Stimulated activated naive CD8-positive, alpha-beta T cell treated with anti-CD3 and anti-CD28 coated beads, Interleukin-15, Interleukin-2, amounts not matched to agents 100 ng/mL and 50 ng/mL, for 24 hours (primary cell): ENCODE results near the gene MAGEH1.

Experiments used
- H3K27ac Mint-ChIP-seq: one replicate; pipeline ENCODE4 v1.8.0; 2021; ENCODE audit warnings: mild to moderate bottlenecking, mixed read lengths
- H3K27me3 Mint-ChIP-seq: one replicate; pipeline ENCODE4 v1.8.0; 2021; ENCODE audit warnings: mixed read lengths
- H3K36me3 Mint-ChIP-seq: one replicate; pipeline ENCODE4 v1.8.0; 2021; ENCODE audit warnings: low read depth, mixed read lengths
- H3K4me1 Mint-ChIP-seq: one replicate; pipeline ENCODE4 v1.8.0; 2021; ENCODE audit warnings: low read depth, mixed read lengths
- H3K4me3 Mint-ChIP-seq: one replicate; pipeline ENCODE4 v1.8.0; 2021; ENCODE audit warnings: mild to moderate bottlenecking, mixed read lengths
- H3K9me3 Mint-ChIP-seq: one replicate; pipeline ENCODE4 v1.8.0; 2021; ENCODE audit warnings: mixed read lengths

MAGEH1 gene

GRCh38 chrX:55486736-55487135 is 34.8 kb downstream of the MAGEH1 start:
- Mint-ChIP-seq H3K27me3 (no peaks in the 10 kb centered on the region), H3K4me1 (peaks cover 14% of the 10 kb centered on the region), H3K9me3 (no peaks in the 10 kb centered on the region), H3K36me3 (no peaks in the 10 kb centered on the region), H3K4me3 (no peak overlapping the region), H3K27ac (no peak overlapping the region)

- no peaks in the 10 kb centered on the region for H3K27me3 Mint-ChIP-seq
- H3K4me1 Mint-ChIP-seq: peaks cover 14% of the 10 kb centered on the region
- no peak overlapping the region for H3K4me3 Mint-ChIP-seq
These were observed 35.2 kb downstream of the MAGEH1 start for GRCh38 chrX:55487143-55487542.

GRCh38 chrX:55488006-55488592 is 36.2 kb downstream of the MAGEH1 start:
- no peaks in the 10 kb centered on the region for H3K36me3 Mint-ChIP-seq
- H3K4me3 Mint-ChIP-seq: peak overlapping the region; percentile 78
- H3K9me3 Mint-ChIP-seq: no peaks in the 10 kb centered on the region
- peaks cover 14% of the 10 kb centered on the region for H3K4me1 Mint-ChIP-seq
- no peaks in the 10 kb centered on the region for H3K27me3 Mint-ChIP-seq
- peak overlapping the region; percentile 31 for H3K27ac Mint-ChIP-seq

More at GRCh38 chrX:55487143-55487542, 35.2 kb downstream of the MAGEH1 start:
- H3K27ac Mint-ChIP-seq: no peak overlapping the region
- no peaks in the 10 kb centered on the region for H3K9me3 Mint-ChIP-seq
- no peaks in the 10 kb centered on the region for H3K36me3 Mint-ChIP-seq

- Mint-ChIP-seq H3K9me3 (no peaks in the 10 kb centered on the region), H3K4me3 (peak overlapping the region; percentile 87), H3K27me3 (no peaks in the 10 kb centered on the region), H3K27ac (peak overlapping the region; percentile 89), H3K36me3 (no peaks in the 10 kb centered on the region), H3K4me1 (peaks cover 14% of the 10 kb centered on the region)
These were observed 36.8 kb downstream of the MAGEH1 start for GRCh38 chrX:55488593-55489313.

- peaks cover 14% of the 10 kb centered on the region for H3K4me1 Mint-ChIP-seq
- peak within 1 kb of the TSS; percentile 87 for H3K4me3 Mint-ChIP-seq
- H3K9me3 Mint-ChIP-seq: no peaks in the 10 kb centered on the region
- peak within 1 kb of the TSS; percentile 89 for H3K27ac Mint-ChIP-seq
- H3K36me3 Mint-ChIP-seq: no peaks in the 10 kb centered on the region
- H3K27me3 Mint-ChIP-seq: no peaks in the 10 kb centered on the region
These were observed 37.5 kb downstream of the MAGEH1 start, which contains the start of gene USP51 for GRCh38 chrX:55489314-55490009. USP51 (minus strand) TSS chrX:55489848; CDS start chrX:55488939, 909 bp downstream.

- no peaks in the 10 kb centered on the region for H3K9me3 Mint-ChIP-seq
- no peaks in the 10 kb centered on the region for H3K36me3 Mint-ChIP-seq
- H3K27me3 Mint-ChIP-seq: no peaks in the 10 kb centered on the region
- H3K4me1 Mint-ChIP-seq: peaks cover 14% of the 10 kb centered on the region
- H3K4me3 Mint-ChIP-seq: peak overlapping the region; percentile 87
- H3K27ac Mint-ChIP-seq: peak overlapping the region; percentile 40
These were observed 38.2 kb downstream of the MAGEH1 start for GRCh38 chrX:55490121-55490520.

- Mint-ChIP-seq H3K27me3 (no peaks in the 10 kb centered on the region), H3K27ac (no peak overlapping the region), H3K36me3 (no peaks in the 10 kb centered on the region), H3K4me1 (peaks cover 14% of the 10 kb centered on the region), H3K4me3 (no peak overlapping the region), H3K9me3 (no peaks in the 10 kb centered on the region)
These were observed 39.0 kb downstream of the MAGEH1 start for GRCh38 chrX:55490974-55491373.
